Transverse colon (tissue), 4 donors: ENCODE results near the gene KLRG1.

Experiments
- EP300 ChIP-seq: sonication (generic); formaldehyde crosslinking; IDR thresholded peaks from one replicate; pipeline ENCODE4 v1.6.1; 2017; ENCODE audit warnings: antibody characterized with exemption, low read depth
- POLR2A ChIP-seq: fragments of 450-650 bp; IDR thresholded peaks from one replicate; pipeline ENCODE4 v1.6.1; 2016; ENCODE audit warnings: antibody characterized with exemption, mild to moderate bottlenecking, moderate library complexity
- POLR2AphosphoS5 ChIP-seq, 3 donors: sonication (generic); formaldehyde crosslinking; IDR thresholded peaks; one replicate each; pipeline ENCODE4 v1.6.1; 2016; ENCODE audit warnings: antibody characterized with exemption in 3 of 3
- TF ChIP-seq, protein P1 (sequence below), 5 experiments: fragments of 200-600 bp in 3 of 5; fragments of 450-650 bp in 2 of 5; sonication (generic) in 3 of 5; IDR thresholded peaks; 1 replicate in 2 of 5; 2 replicates in 3 of 5; pipeline ENCODE4 v1.5.1; 2016 to 2017; ENCODE audit warnings: antibody characterized with exemption in 5 of 5, inconsistent platforms in 3 of 5, mild to moderate bottlenecking in 2 of 5, moderate library complexity in 1 of 5

- TF ChIP-seq, protein P1, sequence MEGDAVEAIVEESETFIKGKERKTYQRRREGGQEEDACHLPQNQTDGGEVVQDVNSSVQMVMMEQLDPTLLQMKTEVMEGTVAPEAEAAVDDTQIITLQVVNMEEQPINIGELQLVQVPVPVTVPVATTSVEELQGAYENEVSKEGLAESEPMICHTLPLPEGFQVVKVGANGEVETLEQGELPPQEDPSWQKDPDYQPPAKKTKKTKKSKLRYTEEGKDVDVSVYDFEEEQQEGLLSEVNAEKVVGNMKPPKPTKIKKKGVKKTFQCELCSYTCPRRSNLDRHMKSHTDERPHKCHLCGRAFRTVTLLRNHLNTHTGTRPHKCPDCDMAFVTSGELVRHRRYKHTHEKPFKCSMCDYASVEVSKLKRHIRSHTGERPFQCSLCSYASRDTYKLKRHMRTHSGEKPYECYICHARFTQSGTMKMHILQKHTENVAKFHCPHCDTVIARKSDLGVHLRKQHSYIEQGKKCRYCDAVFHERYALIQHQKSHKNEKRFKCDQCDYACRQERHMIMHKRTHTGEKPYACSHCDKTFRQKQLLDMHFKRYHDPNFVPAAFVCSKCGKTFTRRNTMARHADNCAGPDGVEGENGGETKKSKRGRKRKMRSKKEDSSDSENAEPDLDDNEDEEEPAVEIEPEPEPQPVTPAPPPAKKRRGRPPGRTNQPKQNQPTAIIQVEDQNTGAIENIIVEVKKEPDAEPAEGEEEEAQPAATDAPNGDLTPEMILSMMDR (IDR thresholded peaks at IDR 0.05), result no peak
- TF ChIP-seq POLR2AphosphoS5 (IDR thresholded peaks at IDR 0.05), result no peak
- no peak for TF ChIP-seq EP300
- no peak for TF ChIP-seq POLR2A
Observed at GRCh38 chr12:8957561-8957960, 31.8 kb upstream of the KLRG1 start.
